Measurements from ENCODE around the gene CYP26C1.

- TF ChIP-seq MAX (IDR thresholded peaks at IDR 0.05) (no peak), YY1 (IDR thresholded peaks at IDR 0.05; ENCODE audit: low read depth) (no peak), RAD21 (IDR thresholded peaks at IDR 0.05; ENCODE audit: low read depth) (no peak), TEAD4 (IDR thresholded peaks at IDR 0.05) (no peak), FOXM1 (IDR thresholded peaks at IDR 0.05; ENCODE audit: borderline replicate concordance, low read depth) (no peak)
These were observed 34.5 kb upstream of the CYP26C1 start for GRCh38 chr10:93026072-93026471.

All from Ishikawa (cell line).